Activated CD4-positive, alpha-beta T cell treated with anti-CD3 and anti-CD28 coated beads for 1 hour (primary cell): ENCODE results near the gene SRRM3.
"Not testable (repeated sequence)": the region's sequence is repeated elsewhere in the genome, so short reads cannot be mapped to it uniquely, and the experiment has no call there.

ENCODE experiments used
- DNase-seq: peaks from one replicate; pipeline ENCODE4 v3.0.0-alpha.2; 2020

The SRRM3 gene

DNA sequence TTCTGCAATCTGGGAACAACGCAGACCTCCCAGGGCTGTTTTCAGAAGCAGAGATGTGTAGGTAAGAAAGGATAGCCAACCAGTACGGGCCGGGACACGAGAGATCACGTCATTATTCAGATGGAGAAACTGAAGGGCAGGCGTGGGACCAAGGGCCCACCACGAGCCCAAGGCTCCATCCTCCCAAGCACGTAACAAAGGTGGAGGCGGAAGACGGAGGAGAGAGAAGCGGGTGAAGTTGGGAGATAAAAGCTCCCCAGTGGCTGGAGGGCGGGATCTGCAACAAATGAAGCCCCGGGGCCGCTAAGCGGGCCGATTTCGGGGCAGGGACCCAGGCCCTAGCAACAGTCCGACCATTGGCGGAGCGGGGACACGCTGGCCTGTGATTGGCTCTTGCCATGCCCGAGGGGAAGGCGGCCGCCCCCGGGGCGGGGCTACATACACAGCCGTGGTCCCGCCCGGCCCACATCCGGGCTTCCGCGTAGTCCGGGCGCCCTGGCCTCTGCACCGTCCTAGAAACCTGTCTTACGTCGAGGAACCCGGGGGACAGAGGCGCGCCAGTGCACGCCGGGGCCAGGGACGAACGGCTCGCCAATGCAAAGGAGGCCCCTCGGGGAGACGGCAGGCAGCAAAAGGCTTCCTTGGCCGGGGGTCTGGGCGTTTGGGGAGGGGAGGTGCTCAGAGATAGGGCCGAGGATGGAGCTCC, 116.2 kb downstream of the SRRM3 start:
- peak; percentile 89 for DNase-seq

DNA sequence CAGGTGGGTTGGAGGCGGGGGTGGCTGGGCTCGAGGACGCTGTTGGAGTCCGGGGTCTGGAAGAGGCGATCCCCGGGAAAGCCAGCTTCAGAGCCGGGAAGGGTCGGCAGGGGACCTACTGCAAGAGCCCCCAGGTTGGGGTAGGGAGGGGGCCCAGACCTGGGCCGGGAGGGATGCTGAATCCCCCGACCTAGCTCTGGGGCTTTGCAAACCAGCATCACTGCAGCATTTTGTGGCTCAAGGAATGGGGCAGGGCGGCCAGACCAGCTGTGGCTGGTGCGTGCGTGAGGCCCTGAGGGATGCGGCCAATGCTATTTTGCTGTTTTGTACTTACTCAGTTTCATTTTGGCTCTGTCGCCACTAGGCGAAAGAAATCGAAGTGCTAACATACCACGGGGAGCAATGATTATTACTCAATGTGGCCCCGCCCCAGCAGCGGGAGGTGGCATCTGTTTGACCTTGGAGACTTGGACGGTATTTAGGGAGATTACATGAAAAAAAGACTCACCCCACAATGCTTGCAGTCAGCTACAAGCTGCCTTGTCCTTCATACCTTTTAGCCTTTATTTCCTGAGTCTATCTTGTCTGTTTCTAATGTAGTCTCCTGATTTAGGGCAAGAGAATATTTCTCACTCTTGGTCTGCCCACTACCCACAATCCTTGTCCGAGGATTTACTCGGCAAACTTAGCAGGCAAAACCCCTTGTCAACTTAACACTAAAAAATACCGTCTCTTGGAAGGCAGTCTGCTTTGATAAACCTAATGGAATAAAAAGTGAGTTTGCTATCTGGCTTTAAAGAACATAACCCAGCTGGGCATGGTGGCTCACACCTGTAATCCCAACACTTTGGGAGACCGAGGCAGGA, 117.0 kb downstream of the SRRM3 start:
- peak; percentile 46 for DNase-seq

DNA sequence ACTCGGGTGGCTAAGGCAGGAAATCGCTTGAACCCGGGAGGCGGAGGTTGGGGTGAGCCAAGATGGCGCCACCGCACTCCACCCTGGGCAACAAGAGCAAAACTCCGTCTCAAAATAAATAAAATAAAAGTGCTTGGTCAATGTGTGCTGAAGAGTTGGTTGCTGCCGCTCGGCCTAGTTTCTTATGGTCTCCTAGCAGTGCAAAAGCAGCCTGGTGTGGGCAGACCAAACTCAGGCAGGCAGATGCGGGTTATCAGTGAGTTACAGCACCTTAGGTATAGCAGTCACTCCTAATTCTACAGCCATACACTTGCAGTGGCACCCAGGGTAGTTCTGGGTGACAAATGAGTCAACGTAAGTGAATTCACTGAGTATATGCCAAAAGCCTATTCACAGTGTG, 123.4 kb downstream of the SRRM3 start:
- DNase-seq: no peak

DNA sequence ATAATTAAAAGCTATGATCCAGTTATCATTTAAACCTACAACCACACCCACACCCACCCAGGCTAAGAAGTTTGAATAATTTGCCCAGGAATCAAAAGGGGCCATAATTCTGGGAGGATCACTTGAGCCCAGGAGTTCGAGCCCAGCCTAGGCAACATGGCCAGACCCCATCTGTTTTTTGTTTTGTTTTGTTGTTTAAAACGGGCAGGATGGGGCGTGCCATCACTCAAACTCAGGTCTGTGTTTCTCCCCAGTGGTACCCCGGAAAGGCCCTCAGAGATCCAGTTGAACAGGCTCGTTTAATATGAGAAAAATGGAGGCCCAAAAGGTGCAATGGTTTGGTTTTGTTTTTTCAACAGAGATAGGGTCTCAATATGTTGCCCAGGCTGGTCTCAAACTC, 124.1 kb downstream of the SRRM3 start:
- DNase-seq: no peak

DNA sequence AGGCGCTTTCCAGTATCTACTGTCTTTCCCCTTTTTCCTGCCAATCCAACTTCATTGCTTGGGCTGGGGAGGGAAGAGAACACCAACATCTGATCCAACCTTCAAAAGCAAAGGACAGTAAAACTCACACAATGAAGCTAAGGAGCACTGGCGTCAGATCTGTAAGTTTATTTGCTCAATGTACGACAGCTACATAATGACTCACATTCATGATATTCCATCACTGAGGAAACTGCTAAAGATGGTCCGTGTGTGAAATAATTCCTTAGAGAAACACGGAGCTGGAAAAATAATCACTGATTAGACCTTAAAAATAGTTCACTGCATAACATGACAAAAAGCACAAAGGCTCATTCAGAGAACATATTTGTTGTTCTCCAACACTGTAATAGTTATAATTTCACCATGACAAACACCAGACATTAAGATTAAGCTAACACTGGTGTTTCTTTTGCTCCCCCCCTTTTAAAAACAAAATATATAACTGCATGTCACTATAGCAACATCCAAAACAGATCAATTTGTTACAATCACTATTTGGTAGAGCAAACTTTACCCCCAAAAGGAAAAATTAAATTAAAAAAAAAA, 125.0 kb downstream of the SRRM3 start:
- no peak for DNase-seq

DNA sequence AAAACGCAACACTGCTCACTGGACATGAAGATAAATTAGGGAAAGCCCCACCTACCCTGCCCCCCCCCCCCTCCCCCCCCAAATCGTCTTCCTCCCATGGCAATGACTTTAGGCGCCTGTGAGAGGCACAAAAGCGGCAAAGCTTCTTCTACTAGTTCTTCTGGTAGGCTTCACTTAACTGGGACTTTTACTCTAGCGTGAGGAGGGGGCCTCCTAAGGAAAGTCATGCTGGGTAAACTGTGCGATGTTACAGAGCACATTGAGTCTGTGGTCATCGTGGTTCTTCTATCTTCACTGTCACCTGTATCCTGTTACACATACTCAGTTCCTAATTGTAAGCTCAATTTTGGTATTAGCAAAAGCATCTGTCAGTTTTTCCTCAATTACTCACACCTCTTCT, 125.9 kb downstream of the SRRM3 start:
- DNase-seq: no peak

DNA sequence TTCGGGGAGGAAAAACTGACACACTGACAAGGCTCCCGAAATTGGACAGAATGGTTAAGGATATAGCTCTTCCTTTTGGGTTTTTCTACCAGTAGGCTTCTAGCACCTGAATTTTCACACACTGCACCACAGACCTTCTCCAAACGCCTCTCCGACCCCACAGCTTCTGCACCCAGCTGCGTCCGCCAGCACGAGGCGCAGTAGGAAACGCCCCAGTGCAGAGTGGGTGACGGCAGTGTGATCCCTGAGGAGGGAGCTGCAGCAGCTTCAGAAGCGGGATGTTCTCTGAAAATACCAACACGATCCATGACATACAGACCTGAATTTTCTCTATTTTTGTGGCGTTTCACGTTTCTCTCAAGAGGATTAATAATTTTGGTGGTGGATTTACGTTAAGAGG, 126.7 kb downstream of the SRRM3 start:
- no peak for DNase-seq

DNA sequence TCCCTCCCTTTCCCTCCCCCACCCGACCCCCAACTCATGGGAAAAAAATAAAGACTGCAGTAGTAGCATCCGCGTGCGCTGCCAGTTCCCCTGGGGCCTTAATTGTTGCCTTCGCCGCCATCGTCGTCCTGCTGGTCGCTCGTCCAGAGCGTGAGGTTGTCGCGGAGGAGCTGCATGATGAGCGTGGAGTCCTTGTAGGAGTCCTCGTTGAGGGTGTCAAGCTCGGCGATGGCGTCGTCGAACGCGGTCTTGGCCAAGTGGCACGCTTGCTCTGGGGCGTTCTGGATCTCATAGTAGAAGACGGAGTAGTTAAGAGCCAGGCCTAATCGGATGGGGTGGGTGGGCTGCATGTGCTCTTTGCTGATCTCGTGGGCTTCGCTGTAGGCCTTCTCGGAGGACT, 127.8 kb downstream of the SRRM3 start:
- DNase-seq: no peak

DNA sequence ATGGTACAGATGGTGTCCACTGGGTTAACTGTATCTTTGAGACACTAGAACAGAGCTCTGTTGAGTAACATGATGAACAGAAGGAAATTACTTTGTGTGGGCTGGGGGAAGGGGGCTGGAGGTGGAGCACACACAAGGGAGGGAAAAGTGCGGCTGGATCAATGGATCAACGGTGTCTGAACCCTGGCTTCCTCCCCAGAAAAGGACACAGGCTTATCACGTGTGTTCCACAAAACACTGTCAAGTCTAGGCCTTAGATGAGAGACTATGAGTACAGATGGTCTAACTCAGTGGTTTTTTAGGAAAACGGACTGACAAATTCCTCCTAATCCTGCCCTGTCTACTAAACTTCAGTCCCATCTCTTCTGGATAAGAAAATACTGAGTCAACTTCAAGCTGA, 128.6 kb downstream of the SRRM3 start:
- DNase-seq: no peak

DNA sequence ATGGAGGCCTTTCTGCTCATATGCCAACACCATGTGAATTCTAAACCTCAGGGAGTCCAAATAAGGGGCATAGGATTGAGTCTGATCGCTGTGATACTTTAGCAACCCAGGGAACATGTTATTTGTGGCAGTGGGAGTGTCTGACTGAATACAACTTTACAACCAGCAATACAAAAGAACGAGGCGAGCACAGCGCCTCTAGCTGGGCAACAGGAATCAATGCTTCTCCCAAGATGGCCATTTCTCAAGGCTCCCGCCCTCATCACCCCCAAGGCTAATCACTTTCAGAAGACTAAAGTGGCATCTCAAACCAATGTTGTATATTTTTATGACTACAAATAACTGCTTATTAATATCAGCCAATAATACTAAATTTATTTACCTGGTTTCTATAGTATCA, 129.0 kb downstream of the SRRM3 start:
- no peak for DNase-seq

DNA sequence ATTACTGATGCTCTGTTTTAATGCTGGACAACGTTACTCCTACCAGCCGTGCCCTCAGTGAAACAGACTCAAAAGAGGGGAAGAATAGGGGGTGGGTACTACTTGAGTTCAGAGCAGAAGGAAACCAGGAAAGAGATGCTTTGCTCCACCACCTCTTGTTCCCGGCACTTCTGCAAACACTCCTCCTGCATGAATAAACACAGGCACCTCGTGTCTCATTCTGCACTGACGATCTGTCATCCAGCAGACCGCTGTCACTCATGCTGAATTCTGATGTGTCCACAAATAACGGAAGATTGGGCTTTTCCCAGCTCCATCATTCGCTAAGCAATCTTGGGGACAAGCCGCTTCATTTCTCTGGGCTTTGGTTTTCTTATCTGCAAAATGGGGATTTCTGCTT, 130.4 kb downstream of the SRRM3 start:
- no peak for DNase-seq

DNA sequence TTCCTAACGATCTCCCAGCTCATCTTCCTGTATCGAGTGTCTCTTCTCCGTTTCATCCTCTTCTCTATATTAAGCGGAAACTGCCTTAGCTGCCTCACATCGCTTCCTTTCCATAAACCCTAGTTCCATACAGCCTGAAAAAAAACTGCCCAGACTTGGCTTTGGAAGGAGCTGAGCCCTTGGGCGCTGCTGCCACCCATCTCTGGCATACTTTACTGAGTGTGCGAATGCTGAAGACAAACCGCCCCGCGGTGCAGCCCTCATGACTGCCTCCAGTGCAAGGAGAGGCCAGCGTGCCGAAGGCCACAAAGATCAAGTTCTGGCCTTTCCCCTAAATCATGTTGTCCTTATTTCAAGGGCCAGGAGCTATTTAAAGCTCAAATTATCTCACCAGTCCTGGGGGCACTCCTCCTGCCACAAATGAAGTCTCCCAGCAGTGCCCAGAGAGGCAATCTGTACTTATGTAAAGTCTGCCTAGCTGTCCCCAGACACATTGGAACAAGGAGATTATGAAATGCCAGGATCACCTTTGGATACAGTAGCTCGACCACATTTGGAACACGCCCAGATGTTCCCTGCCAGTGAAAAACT, 131.9 kb downstream of the SRRM3 start:
- no peak for DNase-seq

DNA sequence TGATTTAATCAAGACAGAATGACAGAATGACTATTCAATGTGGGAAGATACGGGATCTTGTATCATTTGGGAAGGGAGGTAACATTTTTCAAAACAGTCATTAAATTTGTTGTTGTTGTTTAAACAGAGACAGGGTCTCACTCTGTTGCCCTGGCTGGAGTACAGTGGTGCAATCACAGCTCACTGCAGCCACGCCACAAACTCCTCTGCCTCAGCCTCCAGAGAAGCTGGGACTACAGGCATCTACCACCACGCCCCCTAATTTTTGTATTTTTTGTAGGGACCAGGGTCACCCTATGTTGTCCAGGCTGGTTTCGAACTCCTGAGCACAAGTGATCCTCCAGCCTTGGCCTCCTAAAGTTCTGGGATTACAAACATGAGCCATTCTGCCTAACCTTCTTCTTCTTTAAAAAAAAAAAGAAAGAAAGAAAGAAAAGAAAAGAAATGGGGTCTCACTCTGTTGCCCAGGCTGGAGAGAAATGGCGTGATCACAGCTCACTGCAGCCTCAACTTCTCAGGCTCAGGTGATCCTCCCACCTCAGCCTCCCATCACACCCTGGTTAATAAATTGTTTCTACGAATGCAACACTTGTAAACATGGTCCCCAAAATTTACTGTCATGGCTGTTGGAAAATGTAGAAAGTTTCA, 132.7 kb downstream of the SRRM3 start:
- DNase-seq: no peak

DNA sequence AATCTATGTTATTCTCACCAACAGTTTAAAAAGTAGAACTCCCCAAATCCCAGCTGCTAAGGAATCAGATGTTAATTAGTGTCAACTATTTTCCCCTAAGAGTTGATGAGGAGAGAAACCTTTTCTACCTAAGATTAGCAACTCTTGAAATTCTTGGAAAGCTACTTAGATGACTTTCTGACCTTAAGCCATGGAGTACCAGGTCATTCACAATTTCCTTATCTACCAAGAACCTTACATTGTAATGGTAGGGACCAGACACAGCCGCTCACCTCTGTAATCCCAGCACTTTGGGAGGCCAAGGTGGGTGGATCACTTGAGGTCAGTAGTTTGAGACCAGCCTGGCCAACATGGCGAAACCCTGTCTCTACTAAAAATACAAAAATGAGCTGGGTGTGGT, 133.7 kb downstream of the SRRM3 start:
- not testable (repeated sequence) for DNase-seq

DNA sequence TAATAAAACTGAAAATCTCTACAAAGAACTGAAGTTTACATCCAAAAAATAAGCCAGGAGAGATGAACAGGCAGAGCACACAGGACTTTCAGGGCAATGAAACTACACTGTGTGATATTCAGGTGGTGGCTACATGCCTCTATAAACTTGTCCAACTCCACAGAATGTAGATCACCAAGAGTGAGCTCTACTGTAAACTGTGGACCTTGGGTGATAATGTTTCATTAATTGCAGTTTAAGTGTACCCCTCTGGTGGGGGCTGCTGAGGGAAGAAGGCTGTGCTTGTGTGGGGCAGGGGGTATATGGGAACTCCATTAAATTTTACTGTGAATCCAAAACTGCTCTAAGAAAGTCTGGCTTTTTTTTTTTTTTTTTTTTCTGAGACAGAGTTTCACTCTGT, 134.4 kb downstream of the SRRM3 start:
- no peak for DNase-seq
